GM13977 (cell line): Measurements from ENCODE around the gene DIAPH1.

Experiments used
- DNase-seq: peaks from one replicate; pipeline ENCODE4 v3.0.0; 2012; ENCODE audit warnings: low spot score
- CTCF ChIP-seq: IDR thresholded peaks from 2 replicates; pipeline ENCODE4 v1.5.1; 2012; ENCODE audit warnings: mild to moderate bottlenecking, control low read depth; ENCODE audit not compliant: insufficient read depth; ENCODE audit errors: extremely low read depth, missing control alignments
- in situ Hi-C: fragments of 300-500 bp; cut with MboI; formaldehyde crosslinking; loops from one replicate; pipeline ENCODE4 v1.12.0; 2022; ENCODE audit warnings: low sequenced_read_pairs, low pct_unique_long_range_greater_than_20kb, mixed read lengths, inconsistent platforms; ENCODE audit not compliant: unreplicated experiment

The DIAPH1 gene

GRCh38 chr5:141596867-141597266, 21.9 kb downstream of the DIAPH1 start:
- in situ Hi-C loops, result no loop called here
- no peak for DNase-seq
- no peak for TF ChIP-seq CTCF

GRCh38 chr5:141590127-141590526, 28.7 kb downstream of the DIAPH1 start:
- TF ChIP-seq CTCF, result no peak
- no peak for DNase-seq
- in situ Hi-C loops, result no loop called here

- TF ChIP-seq CTCF, result no peak
- no peak for DNase-seq
- in situ Hi-C loops, result loop anchor here (5.0 kb wide), 1 partner anchor 36 kb away; no protein-coding TSS in a partner anchor
Measured at GRCh38 chr5:141586246-141586645, 32.6 kb downstream of the DIAPH1 start.

GRCh38 chr5:141585594-141585993, 33.2 kb downstream of the DIAPH1 start:
- TF ChIP-seq CTCF, result no peak
- in situ Hi-C loops, result loop anchor here (5.0 kb wide), 1 partner anchor 37 kb away; no protein-coding TSS in a partner anchor
- DNase-seq, result no peak

GRCh38 chr5:141574122-141574510, 44.7 kb downstream of the DIAPH1 start:
- no peak for TF ChIP-seq CTCF
- in situ Hi-C loops, result no loop called here
- no peak for DNase-seq

GRCh38 chr5:141573489-141574121, 45.2 kb downstream of the DIAPH1 start:
- TF ChIP-seq CTCF, result no peak
- DNase-seq, result no peak
- in situ Hi-C loops, result no loop called here

GRCh38 chr5:141570655-141571054, 48.1 kb downstream of the DIAPH1 start:
- no peak for TF ChIP-seq CTCF
- in situ Hi-C loops, result no loop called here
- DNase-seq, result no peak
